Right ventricle myocardium inferior (tissue), 1 donor: Measurements from ENCODE around the gene RMC1. TPM values are rescaled to one million over a fixed set of nuclear protein-coding genes. Genes with fewer than 3 reads are reported as not detected.

Source experiments
- ATAC-seq: fragments of 200-7000 bp; cut with Tn5 transposase; one replicate; pipeline ENCODE4 v1.9.1; 2020; ENCODE audit warnings: mild to moderate bottlenecking, moderate library complexity
- DNase-seq: peaks from one replicate; pipeline ENCODE4 v3.0.0; 2021; ENCODE audit errors: missing footprints
- intact Hi-C: fragments of 100-400 bp; cut with DNase I; formaldehyde crosslinking; loops from one replicate; pipeline ENCODE4 v1.11.0; 2022
- total RNA-seq: library from RNA; stranded (reverse); fragmentation: NEBNext Ultra II Directional; extraction: Animal tissue kit (Norgen Biotek cat#: 25700); gene quantifications from one replicate; pipeline ENCODE4 v1.2.1, GENCODE V29; 2021
- donor health status: DM: no; HTN: yes; CAD: no; lungs with severe emphysema.

Gene RMC1
- total RNA-seq, 1 donor from 2014 or later = 13.0 TPM

DNA sequence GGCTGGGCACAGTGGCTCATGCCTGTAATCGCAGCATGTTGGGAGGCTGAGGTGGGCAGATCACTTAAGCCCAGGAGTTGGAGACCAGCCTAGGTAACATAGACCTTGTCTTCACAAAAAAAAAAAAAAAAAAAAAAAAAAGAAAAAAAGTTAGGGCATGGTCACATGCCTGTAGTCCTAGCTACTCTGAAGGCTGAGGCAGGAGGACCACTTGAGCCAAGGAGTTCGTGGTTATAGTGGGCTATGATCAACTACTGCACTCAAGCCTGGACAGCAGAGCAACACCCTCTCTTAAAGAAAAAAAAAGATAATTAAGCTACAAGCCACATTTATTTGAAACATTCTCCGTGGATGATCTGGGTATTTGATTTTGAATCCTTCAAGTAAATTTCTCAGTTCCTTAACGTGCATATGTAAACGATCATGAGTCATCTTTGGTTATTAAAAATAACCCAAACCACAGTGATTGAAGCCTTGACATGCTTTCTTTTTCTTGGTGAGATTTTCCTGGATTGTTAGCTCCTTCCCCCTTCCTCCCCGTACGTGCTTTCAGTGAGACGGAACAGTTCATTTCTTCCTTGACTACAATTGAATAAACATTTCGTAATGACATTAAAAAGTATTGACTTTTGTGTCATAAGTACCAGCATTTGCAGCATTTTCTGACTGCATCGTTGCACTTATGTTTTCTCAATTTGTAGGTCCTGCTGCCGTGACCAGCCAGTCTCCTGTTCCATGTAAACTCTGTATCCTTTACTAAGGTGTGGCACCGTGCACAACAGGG lies 20.3 kb downstream of the RMC1 start:
- DNase-seq = no peak
- intact Hi-C loops = no loop called here
- ATAC-seq = no peak

DNA sequence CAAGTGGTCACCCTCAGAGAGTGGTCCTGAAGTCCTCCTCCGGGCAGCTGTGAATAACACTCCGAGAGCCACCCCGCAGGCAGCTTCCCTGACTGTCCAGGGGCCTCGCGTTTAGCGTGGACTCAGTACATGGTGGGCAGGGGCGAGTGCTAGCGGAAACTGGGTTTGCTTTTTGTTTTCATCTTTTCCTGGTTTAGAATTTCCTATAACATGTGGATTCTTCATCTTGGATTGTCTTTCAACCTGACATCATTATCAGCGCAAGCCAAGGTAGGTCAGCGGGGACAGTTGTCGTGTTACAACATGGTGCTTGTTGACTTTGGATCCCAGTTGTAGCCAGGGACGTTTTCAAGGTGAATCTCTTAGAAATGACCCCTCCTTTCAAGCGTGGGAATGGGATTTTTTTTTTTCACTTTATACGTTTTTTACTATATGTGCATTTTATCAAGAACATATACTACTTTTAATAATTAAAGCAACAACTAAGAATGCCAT lies 20.9 kb downstream of the RMC1 start:
- DNase-seq (no peak), ATAC-seq (no peak)
- intact Hi-C loops = no loop called here

DNA sequence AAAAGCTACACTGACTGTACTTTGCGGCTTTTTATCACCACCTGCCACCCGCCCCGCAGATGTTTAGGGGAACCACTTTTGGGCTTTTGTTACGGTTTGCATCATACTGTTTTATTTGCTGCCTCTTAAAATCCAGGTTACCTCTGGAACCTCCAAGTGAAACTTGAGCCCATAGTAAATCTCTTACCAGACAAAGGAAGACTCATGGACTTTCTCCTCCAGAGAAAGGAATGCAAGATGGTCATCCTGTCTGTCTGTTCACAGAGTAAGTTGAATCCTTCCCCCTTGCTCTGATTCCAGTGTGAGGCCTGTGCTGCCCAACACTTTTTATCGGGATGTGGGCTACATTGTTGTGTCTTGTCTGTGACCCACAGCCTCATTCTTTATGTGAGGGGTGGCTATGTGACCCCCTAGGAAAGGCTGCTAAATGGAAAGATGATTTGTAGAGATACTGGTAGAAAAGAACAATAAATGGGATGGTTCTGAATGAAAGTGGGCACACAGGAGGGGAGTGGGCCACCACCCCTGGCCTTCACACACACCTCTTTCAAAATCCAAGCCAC lies 23.3 kb downstream of the RMC1 start:
- ATAC-seq = no peak
- DNase-seq = no peak
- intact Hi-C loops = no loop called here

DNA sequence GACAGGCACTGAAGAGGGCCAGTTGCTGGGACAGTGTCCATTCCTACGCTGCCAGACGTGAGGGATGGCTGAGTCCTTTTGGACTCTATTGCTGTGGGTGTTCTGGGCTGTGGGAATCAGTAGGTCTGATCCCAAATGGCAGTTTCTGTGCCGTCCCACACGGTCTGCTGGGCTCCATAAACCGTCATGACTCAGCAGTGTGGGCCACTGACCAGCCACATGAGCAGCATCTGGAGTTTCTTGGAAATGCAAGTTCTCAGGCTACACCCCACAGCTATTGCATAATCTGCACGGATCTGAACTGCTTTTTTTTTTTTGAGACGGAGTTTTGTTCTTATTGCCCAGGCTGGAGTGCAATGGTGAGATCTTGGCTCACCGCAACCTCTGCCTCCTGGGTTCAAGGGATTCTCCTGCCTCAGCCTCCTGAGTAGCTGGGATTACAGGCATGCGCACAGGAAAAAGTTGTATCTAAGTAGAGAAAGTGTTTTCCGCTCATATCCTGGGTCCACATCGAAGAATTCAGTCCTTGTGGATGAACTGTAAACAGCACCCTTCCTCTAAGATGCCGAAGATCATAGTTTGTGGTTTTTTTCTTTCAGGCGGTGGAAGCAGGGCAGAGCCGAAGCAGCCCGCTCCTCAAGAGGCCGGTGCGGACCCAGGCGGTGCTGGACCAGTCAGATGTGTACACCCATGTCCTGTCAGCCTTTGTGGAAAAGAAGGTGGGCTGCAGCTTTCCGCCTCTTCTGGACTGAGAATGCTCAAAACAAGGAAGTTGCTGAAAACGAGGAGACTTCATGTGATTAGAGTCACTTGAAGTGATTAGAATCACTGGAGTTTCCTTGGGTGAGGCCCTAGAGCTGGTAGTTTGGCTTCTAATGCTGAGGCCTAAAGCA lies 25.5 kb downstream of the RMC1 start:
- DNase-seq (no peak), ATAC-seq (peak; percentile 85)
- intact Hi-C loops = no loop called here

DNA sequence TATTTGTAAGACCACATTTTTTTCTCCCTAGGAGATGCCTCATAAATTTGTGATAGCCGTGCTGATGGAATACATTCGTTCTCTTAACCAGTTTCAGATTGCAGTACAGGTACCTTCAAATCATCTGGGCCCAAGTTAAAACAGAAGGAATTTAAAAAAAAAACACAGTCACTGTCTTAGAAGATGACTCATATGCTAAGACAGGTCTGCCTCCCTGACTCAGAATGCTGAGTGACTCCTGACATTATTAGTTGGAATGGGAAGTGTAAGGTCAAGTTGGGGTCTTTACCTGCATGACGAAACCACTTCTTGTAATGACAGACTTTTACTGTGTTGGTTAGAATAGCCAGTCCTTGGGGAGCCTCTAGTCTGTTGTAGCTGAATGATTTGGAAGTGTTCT lies 26.3 kb downstream of the RMC1 start:
- DNase-seq = no peak
- ATAC-seq = no peak
- intact Hi-C loops = no loop called here

DNA sequence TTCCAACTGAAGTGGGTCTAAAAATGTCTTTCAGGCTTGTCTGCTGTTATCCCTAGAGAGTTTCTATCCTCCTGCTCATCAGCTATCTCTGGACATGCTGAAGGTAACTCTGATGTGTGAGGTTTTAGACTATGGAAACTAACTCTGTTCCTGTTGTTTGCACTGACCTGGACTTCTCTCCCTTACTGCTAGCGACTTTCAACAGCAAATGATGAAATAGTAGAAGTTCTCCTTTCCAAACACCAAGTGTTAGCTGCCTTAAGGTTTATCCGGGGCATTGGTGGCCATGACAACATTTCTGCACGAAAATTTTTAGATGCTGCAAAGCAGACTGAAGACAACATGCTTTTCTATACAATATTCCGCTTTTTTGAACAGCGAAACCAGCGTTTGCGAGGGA lies 26.9 kb downstream of the RMC1 start:
- intact Hi-C loops = no loop called here
- ATAC-seq (no peak), DNase-seq (no peak)

DNA sequence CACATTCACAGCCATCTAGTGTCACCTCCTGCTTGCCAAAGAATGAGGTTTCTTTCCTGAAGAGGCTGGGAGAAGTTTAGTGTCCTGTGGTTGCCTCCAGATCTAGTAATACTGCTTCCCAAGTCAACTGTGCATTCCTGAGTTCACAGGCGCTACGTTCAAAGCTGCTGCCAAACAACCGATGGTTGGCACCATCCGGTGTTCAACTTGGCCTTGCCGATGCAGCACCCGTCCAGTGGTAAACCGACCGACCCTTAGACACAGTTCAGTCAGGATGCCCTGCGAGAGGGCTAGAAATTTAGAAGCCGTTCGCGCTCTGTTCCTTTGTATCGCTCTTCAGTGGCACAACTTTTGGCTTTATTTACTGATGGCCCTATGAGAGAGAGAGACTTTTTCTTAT lies 28.6 kb downstream of the RMC1 start:
- no peak for ATAC-seq
- DNase-seq = no peak
- intact Hi-C loops = no loop called here

DNA sequence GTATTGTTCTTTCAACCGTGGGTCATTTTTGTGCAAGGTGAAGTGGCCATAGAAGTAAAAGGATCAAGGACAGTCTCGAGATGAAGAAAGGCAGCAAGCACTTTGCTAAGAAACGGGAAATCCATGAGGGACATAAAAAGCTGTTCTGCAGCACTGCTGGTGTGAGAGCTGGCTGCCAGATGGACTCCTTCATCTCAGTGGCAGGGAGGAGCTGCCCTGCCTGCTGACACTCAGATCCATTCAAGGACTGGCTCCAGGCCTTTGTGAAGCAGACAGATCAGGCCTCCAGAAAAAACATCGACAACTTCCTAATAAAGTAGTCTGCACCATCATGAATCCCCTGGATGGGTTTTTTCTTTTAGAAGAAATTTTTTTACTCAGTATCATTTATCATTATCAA lies 29.5 kb downstream of the RMC1 start:
- intact Hi-C loops = no loop called here
- DNase-seq = no peak
- ATAC-seq = peak; percentile 72

DNA sequence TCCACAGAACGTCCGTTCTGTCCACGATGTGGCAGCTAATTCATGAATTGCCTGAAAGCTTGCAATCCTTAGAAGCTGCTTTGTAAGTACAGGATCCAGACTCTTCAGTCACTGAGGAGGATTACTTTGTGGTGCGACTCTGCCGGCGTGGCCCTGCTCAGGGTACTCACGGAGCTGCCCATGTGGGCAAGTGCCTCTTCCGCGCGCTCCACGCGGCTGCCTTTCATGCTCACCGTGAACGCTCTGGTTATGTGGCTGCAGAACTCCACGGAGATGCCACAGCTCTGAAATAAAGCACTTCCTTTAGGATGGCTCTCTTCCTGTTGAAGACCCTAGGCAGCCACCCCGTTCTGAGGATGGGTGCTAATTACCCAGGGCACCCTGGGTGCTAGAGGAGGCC lies 31.0 kb downstream of the RMC1 start:
- intact Hi-C loops = no loop called here
- DNase-seq = no peak
- no peak for ATAC-seq

DNA sequence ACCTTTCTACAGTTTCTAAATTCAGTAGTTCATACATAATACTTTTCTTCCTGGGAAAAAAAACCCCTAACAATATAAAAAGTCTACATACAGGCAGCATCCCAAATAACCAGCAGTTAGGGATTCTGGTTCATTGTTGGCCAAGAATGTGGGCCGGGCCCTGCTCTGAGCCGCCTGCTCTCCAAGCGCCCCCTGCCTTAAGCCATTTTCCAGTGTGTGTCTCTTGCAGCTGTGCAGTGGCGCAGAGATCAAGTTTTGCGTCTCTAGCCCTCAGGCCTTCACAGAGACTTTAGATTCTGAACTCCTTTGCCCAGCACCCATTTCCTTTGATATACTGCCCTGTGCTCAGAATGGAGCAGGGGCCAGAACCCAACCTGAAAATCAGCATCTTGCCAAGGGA lies 32.9 kb downstream of the RMC1 start:
- no peak for ATAC-seq
- no peak for DNase-seq
- intact Hi-C loops = no loop called here

DNA sequence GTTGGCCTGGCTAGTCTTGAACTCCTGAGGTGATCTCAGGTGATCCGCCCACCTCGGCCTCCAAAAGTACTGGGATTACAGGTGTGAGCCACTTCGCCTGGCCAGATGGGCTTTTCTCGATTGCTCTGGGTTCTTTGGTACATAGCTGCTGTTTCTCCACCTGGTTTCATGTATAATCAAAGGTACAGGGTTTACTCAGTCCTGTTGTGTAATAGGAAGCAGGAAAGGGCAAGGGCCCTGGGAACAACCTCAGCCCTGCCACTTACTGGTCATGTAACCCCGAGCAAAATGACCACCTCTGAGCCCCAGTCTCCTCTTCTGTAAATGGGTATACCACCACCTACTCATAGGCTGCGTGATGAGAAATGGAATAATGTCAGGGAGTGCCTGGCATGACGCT lies 34.0 kb downstream of the RMC1 start:
- intact Hi-C loops = no loop called here
- DNase-seq = no peak
- no peak for ATAC-seq

DNA sequence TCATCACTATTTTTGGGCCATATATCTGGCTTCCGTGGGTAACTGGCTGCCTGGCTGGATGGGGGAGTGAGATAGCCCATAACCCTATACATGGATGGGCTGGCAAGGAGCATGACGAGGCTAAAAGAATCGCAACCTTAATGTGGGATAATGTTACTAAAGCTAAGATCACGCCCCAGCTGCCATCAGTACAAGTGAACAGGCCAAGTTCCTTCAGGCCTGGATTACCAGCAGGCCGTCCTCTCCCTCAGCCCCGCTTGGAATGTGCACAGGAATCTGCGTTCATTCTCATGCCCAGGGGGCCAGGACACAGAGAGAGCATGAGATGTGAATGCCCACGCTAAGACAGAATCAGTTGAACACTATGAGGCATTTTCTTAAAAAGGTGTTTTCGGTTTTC lies 34.7 kb downstream of the RMC1 start:
- no peak for DNase-seq
- no peak for ATAC-seq
- intact Hi-C loops = no loop called here

DNA sequence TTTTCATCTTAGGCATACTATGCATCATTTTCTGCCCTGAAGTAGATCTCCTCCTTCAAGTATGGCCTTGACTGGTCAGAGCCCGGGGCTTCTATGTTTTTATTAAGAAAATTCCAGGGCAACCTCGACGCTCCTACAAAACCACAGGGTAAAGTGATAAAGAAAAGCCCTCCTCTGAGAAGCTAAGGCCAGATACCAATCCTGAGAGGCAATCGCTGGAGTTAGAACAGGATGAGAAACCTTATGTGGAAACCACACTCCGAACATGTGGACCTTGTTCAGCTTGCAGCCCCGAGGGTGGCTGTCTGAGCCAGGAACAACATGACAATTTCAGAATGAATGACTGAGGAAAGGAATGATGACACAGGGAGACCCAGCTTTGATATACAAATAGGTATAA lies 35.6 kb downstream of the RMC1 start:
- intact Hi-C loops = no loop called here
- DNase-seq (no peak), ATAC-seq (no peak)

DNA sequence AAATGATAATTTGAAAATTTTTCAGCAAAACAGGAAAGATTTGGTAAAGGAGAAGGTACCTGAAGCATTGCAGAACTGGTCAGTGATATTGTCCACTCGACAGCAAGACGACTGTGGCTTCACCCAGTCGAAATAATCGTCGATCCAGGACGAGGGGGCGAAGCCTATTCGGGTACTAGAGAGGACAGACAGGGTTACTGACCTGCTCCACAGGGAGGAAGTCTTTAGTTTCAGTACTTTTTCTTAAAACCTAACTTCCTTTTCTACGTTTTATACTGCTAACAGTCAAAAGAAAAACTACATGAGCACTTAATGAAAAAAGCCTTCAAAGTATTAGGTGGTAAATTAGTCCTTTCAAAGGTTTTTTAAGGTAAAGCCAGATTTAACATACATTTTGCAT lies 36.0 kb downstream of the RMC1 start:
- intact Hi-C loops = no loop called here
- DNase-seq (no peak), ATAC-seq (no peak)

DNA sequence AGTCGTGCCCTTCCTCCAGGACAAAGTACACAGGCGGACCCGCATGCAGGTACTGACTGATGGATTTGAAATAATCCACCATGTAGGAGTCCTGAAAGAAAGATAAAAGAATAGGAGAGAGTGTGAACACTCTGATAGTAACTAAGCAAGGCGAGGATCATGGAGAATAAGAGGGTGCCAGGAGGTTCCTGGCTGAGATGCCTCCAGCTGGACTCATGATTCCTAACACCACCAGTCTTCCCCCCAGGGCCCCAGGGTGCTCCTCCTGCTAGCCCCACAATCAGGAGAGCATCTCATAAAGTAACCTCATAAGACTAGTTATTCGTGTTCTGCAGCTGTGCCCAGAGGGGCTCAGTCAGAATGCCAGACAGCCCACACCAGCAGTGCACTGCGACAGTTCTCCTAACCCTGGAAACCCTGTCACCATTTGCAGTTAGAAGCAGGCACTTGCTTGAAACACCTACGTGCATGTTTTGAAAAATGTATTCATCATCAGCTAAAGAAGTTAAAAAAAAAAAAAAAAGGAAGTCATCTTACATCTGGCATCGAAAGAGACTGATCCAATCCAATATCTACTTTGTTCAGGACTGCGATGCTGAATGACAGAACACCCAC lies 36.7 kb downstream of the RMC1 start:
- no peak for DNase-seq
- intact Hi-C loops = no loop called here
- no peak for ATAC-seq

DNA sequence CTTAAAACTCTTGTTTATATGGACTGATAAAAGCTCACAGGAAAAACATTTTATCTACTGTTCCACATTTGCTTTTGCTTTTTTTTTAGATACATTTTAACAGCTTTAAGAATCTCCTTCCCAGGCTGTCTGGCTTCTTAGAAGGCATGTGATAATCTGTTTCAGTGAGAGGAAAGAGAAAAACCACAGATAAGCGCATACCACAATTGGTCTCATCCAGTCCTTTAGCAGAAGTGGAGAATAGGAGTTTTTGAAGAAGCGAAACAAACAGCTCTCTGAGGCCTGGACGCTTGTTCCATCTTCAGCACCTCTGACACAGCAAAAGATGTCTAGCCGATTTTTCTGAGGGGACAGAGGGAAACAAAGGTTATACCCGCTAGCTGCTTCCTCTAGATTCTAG lies 37.6 kb downstream of the RMC1 start:
- no peak for DNase-seq
- peak; percentile 53 for ATAC-seq
- intact Hi-C loops = no loop called here

DNA sequence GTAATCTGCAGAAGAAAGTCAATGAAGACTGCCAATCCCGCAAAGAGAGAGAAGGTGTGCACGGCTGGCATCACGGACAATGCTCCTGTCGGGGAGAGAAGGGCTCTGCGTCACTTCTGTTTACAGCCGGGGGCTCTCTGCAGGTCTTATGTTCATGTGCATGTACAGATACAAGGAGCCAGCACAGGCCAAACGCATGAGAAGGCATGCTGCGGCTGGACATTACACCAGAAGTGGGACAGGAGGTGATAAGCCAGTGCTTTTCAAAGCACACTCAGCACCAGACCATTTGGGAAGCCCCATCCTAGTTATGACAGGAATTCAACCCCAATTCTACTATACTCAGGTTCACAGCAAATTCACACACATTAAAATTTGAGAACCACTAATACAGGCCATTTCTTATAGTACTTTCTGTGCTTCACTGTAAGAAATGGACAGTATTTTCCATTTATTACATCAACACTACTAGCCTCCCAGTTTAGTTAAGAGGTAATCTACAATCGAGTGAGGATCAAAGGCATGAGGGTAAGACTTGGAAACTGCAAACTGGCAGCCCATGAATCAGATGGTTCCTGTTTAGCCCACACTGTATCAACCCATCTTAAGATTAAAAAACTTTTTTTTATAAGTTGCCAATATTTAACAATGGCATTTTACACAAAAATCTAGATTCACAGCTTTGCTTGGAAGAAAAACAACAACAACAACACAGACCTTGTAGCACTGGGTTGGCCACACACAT lies 38.2 kb downstream of the RMC1 start:
- no peak for ATAC-seq
- intact Hi-C loops = no loop called here

DNA sequence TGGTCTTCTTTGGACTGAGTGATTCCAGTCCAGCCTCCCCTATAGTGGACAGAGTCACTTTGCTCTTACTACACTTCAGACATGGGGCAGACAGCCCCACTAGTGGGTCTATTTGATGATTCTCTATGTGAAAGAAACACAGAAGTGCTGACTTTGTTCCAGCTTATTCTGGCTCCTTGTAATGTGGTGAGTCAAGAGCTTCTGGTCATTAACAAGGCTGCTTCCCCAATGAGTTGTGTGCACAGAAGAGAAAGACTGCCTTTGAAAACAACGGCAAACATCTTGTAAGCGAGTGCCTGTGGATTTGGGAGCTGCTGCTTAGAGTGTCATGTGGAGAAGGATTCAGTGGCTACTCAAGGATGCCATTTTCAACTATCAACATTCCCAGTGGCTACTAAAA lies 39.1 kb downstream of the RMC1 start:
- ATAC-seq (no peak), DNase-seq (no peak)
- intact Hi-C loops = no loop called here

More for the DNA sequence above, 38.2 kb downstream of the RMC1 start:
- DNase-seq = no peak
